Omental fat pad (tissue), 4 donors: ENCODE data around the gene ATF6. TPM values are rescaled to one million over a fixed set of nuclear protein-coding genes. Genes with fewer than 3 reads are reported as not detected.
"Not testable (repeated sequence)": the region's sequence is repeated elsewhere in the genome, so short reads cannot be mapped to it uniquely, and the experiment has no call there.

Source experiments
- ATAC-seq: fragments of 150-250 bp; one replicate; pipeline ENCODE4 v1.9.1; 2016; ENCODE audit warnings: mild to moderate bottlenecking, moderate library complexity; ENCODE audit not compliant: low FRiP score
- DNase-seq: peaks from one replicate; pipeline ENCODE4 v3.0.0-alpha.2; 2019; ENCODE audit warnings: low spot score
- CTCF ChIP-seq, 3 donors: fragments of 450-650 bp; IDR thresholded peaks; one replicate each; pipeline ENCODE4 v1.5.1; 2016 to 2017; ENCODE audit warnings: antibody characterized with exemption in 3 of 3, mild to moderate bottlenecking in 3 of 3, moderate library complexity in 2 of 3
- total RNA-seq, 4 donors: library from RNA; depleted of rRNA; stranded (reverse); fragments of >200 nt; gene quantifications; one replicate each; pipeline ENCODE4 v1.1.0, GENCODE V29; 2016

The ATF6 gene
- total RNA-seq, 4 donors from 2014 or later = 30.9 to 38.0 (median 36.1) TPM

DNA sequence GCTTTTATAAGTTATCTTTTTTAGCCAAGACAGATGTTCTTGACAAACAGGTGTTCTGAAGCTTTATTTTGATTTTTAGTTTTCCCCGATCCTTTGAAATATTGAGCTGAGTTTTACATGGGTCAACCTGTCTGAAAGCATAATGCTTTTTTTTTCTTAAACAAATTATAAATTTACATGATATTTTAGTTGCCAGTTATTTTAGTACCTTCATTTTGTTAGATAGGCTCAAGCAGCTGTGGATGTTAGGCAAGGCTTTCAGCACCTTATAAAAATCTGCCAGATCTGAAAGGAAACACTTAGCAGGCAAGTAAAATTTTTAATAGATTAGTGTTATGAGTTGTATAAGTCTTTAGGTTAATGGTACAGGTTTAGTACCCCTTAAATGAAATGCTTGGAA is 33.7 kb downstream of the ATF6 start:
- ATAC-seq (no peak), DNase-seq (no peak)
- no peak for TF ChIP-seq CTCF (IDR thresholded peaks at IDR 0.05)

DNA sequence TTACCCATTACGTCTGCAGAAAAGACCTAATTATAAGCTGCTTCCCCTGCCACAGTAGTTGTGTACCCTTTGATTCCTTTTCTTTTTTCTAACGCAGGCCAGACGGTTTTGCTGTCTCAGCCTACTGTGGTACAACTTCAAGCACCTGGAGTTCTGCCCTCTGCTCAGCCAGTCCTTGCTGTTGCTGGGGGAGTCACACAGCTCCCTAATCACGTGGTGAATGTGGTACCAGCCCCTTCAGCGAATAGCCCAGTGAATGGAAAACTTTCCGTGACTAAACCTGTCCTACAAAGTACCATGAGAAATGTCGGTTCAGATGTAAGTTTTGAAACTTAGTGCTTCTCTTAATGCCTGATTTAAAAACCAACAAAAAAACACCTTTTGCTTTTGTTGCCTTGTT is 35.8 kb downstream of the ATF6 start:
- TF ChIP-seq CTCF (IDR thresholded peaks at IDR 0.05) = no peak
- DNase-seq = no peak
- peak; percentile 88 for ATAC-seq

DNA sequence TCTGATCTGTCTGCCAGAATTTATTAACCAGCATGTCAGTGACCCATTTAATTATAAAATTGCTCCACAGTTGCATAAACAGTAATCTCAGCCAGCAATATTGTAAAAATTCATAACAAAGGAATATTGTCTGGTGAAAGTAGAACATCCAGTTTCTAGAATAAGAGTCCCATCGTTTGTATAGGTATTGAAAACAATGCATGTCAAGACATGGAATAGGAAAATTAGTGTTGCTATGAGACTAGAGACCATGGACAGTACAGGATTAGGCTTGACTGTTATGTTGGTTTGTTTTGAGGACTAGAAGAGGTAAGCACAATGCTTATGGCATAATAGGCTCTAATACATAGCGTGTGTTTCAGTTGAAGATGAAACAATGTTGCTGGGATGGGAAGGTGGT is 37.1 kb downstream of the ATF6 start:
- no peak for TF ChIP-seq CTCF (IDR thresholded peaks at IDR 0.05)
- ATAC-seq (no peak), DNase-seq (no peak)

- TF ChIP-seq CTCF (IDR thresholded peaks at IDR 0.05) = no peak
- no peak for ATAC-seq
Measured at GRCh38 chr1:161805399-161806197, 39.5 kb downstream of the ATF6 start.

GRCh38 chr1:161809202-161809601 is 43.1 kb downstream of the ATF6 start:
- not testable (repeated sequence) for ATAC-seq, DNase-seq

More at GRCh38 chr1:161805399-161806197, 39.5 kb downstream of the ATF6 start:
- DNase-seq = no peak

DNA sequence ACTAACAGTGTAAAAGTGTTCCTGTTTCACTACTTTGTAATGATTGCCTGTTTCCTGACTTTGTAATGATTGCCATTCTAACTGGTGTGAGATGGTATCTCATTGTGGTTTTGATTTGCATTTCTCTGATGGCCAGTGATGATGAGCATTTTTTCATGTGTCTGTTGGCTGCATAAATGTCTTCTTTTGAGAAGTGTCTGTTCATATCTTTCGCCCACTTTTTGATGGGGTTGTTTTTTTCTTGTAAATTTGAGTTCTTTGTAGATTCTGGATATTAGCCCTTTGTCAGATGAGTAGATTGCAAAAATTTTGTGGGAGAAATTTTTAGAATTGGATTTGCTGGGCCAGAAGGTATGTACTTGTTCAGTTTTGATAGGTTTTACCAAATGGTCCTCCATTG is 43.5 kb downstream of the ATF6 start:
- ATAC-seq, DNase-seq: not testable (repeated sequence)

DNA sequence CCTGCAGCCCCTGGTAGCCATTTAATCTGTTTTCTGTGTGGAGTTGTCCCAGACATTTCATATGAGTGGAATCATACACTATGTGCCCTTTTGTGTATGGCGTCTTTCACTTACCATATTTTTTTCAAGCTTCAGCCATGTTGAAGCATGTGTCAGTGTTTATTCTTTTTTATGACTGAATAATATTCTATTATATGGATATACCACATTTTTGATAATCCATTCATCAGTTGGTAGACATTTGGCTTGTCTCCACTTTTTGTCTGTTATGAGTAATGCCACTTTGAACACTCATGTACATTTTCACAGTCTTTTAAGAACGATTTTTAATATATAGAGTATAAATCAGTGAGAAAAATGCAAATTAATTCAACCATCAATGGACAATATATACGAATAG is 44.7 kb downstream of the ATF6 start:
- no peak for ATAC-seq
- no peak for TF ChIP-seq CTCF (IDR thresholded peaks at IDR 0.05)
- no peak for DNase-seq

- ATAC-seq = no peak
- no peak for DNase-seq
- TF ChIP-seq CTCF (IDR thresholded peaks at IDR 0.05) = no peak
Measured at GRCh38 chr1:161816201-161816600, 50.1 kb downstream of the ATF6 start.
